ENCODE data around the gene KIF4A.
A peak's percentile ranks its signal among the peaks of the same experiment; 100 is the strongest.
"Not testable (repeated sequence)": the region's sequence is repeated elsewhere in the genome, so short reads cannot be mapped to it uniquely, and the experiment has no call there.

Gene KIF4A

DNA sequence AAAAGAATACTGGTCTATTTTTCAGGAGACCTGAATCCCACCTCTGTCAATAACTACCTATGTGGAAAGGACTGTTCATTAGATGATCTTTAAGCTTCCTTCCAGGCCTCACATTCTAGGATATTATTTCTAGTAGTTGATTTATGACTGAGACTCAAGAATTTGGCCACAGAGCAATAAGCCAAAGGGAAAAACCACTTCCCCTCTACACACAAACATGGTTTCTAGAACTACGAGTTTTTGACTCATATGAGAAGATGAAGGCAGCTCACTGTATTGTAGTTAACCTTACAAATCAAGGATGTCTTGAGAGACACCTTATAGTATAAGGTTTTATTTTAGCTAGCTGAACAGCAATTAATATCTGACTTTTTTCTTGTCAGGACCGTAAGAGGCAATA is 96.3 kb downstream of the KIF4A start:
- intact Hi-C loops (cut with DNase I): no loop called here
- no peak for DNase-seq

DNA sequence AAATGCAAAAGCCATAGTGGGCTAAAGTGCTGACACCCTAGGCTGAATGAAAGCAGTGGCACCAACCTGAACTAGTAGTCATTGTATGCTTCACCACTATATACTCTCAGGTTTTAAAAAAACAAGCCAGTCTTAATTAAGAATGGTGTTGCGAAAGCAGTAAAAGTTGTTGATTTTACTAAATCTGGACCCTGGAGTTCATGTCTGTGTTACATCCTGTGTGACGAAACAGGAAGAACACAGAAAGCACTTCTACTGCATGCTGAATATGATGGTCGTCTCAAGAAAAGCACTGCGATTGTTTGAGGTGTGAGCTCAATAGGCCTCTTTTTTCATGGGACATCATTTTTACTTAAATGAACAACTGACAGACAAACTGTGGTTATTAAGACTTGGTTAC is 109.0 kb downstream of the KIF4A start:
- no peak for DNase-seq
- intact Hi-C loops (cut with DNase I): no loop called here

DNA sequence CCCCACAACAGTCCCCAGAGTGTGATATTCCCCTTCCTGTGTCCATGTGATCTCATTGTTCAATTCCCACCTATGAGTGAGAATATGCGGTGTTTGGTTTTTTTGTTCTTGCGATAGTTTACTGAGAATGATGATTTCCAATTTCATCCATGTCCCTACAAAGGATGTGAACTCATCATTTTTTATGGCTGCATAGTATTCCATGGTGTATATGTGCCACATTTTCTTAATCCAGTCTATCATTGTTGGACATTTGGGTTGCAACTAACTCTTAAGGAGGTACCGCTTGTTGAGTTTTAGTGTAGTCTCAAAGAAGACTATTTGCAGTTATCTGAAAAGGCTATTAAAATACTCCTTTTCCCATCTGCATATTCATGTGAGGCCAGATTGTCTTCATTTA is 110.3 kb downstream of the KIF4A start:
- intact Hi-C loops (cut with DNase I); DNase-seq: not testable (repeated sequence)

DNA sequence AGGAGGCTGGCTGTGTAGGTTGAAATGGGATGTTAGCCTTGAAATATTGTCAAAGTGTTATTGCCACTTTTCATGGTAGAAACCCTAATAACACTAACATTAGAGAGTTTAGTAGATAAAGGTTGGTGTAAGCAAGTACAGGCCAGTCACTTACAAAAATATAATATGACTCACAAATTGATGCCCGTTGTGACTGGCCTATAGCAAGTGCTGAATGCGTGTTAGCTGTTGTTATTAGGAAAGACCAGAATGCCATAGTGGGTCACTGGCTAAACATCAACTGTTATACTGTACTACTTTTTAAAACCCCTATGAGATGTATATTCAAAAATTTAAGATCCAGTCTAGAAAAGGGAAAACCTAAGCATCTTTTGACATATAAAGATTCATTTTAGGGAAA is 112.8 kb downstream of the KIF4A start:
- no peak for DNase-seq
- intact Hi-C loops (cut with DNase I): no loop called here

DNA sequence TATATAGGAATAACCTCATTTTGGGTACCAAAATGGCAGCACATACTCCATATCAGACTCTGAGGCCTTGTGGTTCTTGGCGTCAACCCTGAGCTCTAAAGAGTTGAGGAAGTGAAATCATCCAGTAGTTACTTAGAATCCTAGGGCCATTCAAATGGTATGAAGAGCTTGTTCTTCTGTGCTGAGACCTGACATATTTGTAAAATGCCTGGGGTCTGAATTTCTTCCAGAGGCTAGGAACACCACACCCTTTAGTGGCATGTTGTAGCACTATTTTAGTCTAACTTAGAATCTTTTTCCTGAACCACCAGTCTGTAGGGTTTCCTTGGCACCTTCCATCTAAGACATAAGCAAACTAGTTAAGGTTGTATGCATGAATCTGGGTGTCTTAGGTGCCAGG is 115.1 kb downstream of the KIF4A start:
- intact Hi-C loops (cut with DNase I): no loop called here
- DNase-seq: no peak

DNA sequence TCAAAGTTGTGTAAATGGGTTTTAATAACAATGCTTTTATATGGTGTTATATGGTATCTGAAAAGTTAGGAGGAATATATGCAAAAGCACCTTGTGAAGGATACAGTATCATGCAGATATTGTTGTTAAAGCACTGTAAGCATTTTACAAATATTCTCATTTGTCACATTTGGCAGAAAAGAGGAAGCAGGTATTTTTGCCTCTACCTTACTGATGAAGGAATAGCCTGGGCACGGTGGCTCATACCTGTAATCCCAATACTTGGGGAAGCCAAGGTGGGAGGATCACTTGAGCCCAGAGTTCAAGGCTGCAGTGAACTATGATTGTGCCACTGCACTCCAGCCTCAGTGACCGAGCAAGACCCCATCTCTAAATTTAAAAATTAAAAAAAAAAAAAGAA is 121.0 kb downstream of the KIF4A start:
- DNase-seq: no peak
- intact Hi-C loops (cut with DNase I): no loop called here

DNA sequence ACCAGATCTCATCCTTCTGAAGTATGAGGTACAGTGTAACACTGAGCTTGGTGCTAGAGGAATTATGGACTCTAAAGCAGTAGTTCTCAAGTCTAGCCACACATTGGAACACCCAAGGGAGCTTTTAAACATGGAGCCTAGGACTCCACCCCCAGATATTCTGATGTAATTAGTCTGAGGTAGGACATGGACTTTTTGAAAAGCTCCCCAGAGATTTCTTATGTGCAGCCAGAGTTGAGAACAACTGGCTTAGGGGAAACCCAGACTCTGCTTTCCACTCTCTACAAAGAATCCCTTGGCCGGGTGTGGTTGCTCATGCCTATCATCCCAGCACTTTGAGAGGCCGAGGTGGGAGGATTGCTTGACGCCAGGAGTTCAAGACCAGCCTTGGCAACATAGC is 121.6 kb downstream of the KIF4A start:
- intact Hi-C loops (cut with DNase I): no loop called here
- no peak for DNase-seq

DNA sequence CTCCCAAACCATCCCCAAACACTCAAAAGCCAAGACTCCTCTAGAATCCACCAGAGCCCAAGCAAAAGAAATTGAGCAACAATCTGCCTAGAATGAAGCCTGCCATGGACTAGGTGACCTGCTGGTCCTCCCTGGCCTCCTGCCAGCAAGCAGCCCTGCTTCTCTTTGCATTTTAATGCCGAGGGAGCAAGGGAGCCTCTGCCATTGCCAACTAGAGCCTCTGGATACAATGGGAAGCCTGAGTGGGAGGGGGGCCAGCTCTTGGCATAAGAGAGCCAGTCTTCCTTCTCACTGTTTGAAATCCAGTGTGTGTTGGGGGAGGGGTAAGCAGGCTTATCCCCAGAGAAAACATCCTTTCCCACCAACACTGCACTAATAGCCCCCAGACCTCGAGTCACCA is 131.7 kb downstream of the KIF4A start:
- peak in 5 of 10 donors; percentile 8 to 89 (median 38) for DNase-seq
- intact Hi-C loops (cut with DNase I): no loop called here

DNA sequence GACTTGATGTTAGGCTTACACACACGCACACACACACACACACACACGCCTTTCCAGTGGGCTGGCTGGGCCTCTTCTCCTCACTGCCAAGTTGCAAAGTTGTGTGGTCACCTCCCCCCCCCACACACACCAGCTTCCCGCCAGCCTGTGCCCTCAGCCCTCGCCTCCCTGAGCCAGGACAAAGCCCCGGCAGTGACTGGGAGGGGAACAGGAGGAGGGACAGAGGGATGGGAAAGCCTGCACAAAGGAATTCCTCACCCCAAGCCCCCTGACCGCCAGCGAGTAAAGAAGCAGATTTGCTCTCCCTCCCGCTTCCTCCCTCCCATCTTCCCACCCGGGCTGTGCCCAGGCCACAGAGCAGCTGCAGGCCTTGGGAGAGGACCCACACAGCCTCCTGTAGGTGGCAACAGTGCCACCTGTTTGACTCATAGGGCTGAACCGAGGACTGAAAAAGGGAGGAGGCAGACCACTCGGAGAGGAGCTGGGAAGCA is 133.0 kb downstream of the KIF4A start, which contains the start of gene GDPD2:
Gene GDPD2 (plus strand): TSS at position 464 of the 491 bp plus-strand sequence. CDS start 1,671 bp downstream, outside the sequence.
- intact Hi-C loops (cut with DNase I): no loop called here
- peak in 1 of 10 donors; percentile 11 for DNase-seq

DNA sequence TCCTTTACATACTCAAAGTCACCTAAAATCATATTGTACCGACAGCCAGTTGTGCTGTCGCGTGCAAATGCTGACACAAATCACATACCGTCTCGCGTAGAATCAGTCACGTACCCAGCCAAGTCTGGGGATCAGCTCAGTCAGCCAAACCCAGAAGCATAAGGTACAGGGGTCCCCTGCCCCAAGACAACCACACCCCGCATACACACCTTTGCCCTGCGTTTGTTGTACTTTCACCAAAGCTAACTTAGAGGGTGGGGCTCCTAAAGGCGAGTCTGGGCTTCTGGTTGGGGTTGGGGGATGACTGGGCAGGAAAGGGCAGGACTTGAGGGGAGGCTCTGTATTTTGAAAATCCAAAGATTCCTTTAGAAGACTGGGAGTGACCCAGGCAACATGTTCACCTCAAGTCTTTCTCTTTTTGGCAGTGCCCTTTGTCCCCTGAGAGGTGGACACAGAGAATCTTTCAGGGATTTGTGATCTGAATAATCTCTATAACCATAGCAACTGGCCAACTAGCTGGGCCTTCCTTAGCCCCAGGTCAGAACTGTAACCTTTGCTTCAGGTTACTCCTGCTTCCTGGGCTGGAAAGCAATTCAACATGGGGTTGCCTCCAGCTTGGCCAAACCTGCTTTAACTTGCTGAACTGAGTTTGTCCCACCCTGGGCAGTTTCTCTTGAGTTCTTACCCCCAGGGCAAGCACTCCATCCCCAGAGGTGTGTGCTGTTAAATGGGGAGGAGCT is 134.2 kb downstream of the KIF4A start:
- no peak for DNase-seq
- intact Hi-C loops (cut with DNase I): no loop called here

DNA sequence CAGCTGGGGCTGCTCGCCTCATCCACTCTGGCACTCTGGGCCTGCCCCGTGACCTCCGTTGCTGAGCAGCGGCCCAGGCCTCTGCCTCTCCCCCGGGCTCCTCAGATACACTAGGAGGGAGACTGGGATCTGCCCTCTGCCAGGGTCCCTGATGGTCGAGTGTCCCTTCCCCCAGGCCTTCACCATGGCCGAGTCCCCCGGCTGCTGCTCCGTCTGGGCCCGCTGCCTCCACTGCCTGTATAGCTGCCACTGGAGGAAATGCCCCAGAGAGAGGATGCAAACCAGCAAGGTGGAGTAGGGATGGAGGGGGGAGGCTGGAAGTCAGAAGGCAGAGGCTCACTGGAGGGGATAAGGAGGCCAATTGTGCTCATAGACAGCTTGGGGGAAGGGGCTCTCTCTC is 134.9 kb downstream of the KIF4A start:
- intact Hi-C loops (cut with DNase I): no loop called here
- no peak for DNase-seq

DNA sequence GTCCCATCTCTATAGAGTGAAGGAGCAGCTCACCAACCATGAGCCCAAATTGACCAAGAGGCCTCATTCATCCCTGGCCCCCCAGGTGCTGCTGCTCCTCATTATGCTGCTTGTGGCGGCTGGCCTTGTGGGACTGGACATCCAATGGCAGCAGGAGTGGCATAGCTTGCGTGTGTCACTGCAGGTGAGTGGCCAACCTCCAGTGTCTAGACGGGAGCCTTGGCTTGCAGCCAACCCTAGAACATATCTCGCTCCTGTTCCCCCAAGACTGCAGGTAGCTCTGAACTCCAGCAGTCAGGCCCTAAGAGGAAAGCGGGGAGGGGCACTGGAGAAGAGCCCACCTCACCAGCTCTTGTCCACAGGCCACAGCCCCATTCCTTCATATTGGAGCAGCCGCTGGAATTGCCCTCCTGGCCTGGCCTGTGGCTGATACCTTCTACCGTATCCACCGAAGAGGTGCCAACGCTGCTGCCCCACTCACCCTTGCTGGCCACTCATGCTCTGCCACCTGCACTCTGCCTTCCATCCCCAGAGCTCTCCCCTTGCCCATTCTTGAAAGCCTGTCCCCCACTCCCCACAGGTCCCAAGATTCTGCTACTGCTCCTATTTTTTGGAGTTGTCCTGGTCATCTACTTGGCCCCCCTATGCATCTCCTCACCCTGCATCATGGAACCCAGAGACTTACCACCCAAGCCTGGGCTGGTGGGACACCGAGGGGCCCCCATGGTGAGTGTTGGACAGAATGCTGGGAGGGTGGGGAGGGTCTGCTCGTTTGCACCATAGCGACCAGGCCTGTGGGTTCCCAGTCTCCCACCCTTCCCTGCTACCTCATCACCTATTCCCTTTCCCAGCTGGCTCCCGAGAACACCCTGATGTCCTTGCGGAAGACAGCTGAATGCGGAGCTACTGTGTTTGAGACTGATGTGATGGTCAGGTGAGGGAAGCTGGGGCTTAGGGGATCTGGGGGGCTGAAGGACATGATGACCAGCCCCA is 136.7 kb downstream of the KIF4A start:
- intact Hi-C loops (cut with DNase I): no loop called here
- DNase-seq: no peak

DNA sequence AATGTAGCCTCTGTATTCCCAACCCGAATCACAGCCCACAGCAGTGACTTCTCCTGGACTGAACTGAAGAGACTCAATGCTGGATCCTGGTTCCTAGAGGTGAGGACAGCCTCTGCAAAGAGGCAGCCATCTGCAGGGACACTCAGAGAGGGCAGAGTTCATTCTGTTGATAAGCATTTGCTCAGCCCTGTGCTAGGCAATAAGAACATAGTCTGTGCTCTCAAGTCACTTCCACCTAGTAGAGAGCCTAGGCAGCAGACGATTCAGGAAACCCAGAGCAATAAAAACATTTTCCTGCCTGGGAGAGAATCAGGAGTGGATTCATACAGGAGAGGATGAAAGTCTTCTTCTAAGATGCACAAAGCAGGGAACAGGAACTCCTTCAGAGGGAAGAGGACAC is 137.5 kb downstream of the KIF4A start:
- no peak for DNase-seq
- intact Hi-C loops (cut with DNase I): no loop called here

DNA sequence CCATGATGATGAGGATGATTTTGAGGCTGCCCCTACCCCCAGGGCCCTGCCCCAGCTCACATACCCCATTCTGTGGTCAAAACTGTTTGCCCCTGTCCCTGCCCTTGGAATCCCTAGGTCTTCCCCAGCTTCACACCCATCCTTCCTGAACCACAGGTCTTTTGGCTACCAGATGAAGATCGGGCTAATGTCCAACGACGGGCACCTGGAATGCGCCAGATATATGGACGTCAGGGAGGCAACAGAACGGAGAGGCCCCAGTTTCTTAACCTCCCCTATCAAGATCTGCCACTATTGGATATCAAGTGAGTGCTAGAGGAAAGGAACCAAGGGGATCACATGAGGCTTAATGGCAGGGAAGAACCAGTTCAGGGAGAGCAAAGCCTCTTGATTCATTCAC is 139.9 kb downstream of the KIF4A start:
- intact Hi-C loops (cut with DNase I): no loop called here
- peak in 1 of 10 donors; percentile 4 for DNase-seq

DNA sequence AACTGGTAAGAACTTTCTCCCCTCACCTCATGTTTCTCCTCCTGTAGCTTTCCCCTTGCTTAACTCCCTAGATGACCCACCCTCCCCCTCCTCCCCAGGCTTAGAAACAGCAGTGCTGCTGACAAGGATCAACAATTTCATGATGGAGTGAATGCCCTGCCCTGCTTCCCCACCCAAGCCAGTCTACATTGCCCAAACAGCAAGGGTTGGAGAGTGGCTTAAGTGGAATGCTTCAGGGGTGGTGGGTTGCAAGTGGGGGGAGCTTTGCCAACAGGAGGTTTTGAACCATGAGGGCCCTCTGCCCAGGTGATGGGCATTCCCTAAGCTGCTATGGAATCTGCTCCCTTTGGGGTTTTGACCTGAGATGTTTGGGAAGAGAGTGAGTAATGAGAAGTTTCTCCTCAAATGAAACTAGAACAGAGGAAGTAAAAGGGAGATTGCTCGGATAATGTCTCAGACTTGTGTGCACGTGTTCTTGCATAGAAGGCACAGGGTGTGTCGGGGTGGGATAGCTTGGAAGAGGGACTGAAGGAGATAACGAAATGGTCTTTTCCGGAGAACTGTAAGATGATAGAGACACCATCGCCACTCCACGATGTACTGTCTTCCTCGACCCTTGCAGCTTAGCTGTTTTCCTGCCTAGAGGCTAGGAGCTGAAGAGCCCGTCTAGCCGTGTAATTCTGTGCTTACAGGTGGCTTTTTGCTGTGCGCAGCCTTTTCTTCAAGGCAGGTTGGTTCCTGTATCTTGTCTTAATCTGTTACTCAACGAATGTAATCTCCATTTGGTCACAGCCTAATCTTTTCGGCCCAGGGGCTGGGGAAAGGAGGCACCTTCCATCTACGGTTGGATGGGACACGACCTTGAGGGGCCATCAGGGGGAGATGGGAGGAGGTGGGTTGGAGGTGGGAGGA is 143.3 kb downstream of the KIF4A start:
- DNase-seq: no peak
- intact Hi-C loops (cut with DNase I): loop anchor here (2.0 kb wide), 1 partner anchor 300 kb away; the partner anchor contains the start of gene IGBP1

DNA sequence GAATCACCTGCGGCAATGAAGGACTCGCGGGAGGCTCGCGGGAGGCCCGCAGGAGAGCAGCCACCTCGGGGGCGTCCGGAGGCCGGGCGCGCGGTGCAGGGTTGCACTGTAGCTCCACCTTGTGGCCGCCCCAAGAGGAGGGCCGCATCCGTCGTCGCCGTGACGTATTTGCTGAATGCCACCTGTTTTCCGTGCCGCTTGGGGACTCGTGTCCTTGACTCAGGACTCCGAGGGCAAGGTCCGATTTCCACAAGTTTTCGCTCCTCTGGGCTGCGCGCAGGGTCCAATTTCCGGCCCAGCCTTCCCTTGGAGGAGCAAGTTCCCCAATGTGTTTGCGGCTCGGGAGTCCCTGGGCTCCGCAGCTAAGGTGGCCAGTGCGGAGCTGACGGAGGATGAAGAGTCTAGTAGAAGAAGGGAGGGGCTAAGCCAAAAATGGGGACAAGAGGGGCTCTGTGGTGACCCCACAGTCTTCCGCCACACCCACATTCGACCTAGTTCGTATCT is 144.0 kb downstream of the KIF4A start:
- intact Hi-C loops (cut with DNase I): loop anchor here (2.0 kb wide), 1 partner anchor 301 kb away; the partner anchor contains the start of gene IGBP1

DNA sequence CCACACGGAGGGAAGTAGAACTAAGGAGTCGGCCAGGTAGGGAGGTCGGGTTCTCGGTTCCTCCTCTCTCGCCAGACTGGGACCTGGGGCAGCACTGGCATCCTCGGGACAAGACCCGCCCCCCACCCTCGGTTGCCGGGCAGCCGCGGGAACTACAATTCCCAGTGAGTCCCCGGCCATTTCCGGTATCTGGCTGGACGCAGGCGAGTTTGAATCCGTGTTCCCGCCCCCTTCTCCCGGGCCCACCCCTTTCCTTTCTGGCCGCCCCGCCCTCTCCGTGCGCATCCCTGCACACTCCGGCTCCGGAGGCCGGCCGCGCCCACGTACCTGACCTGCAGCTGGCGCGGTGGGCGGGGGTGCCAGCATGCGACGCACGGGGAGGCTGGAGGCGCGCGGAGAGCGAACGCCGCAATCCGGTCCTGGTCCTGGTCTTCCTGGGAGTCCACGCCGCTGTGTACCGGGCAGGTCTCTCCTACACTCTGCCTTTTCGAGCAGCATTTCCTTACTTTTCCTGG is 144.5 kb downstream of the KIF4A start:
- intact Hi-C loops (cut with DNase I): no loop called here
- DNase-seq: peak; percentile 72 to 97 (median 86)

More for the DNA sequence above, 144.0 kb downstream of the KIF4A start:
- DNase-seq: peak in 9 of 10 donors; percentile 65 to 95 (median 73)

DNA sequence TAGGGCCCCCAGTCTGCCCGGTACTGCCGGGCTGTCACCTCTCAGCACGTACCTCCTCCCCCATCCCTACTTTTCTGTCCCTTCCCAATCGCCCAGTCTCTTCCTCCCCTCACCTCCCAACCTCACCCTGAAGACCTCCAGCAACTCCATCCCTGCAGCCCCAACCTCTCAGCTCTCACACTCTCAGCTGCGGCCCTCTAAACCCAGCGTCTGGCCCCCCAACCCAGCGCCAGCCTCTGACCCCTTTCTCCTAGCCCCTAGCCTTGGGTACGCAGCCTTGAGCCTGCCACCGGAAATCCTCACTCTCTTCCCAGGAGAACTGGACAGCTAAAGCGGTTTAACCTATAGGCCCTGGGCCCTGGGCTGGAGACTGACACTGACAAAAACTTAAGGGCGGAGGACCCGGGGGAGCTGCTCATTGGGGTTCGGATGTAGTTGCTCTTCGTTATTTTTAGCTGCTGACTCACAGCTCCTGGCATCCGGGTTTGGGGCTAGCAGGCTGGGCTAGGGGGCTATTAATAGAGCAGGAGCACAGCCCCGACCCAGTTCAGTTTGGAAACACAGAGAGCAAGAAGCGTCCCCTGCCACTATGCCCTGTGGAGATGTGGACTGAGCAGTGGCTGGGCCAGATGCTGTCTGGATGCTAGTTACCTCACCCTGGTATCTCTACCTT is 145.1 kb downstream of the KIF4A start:
- intact Hi-C loops (cut with DNase I): no loop called here

DNA sequence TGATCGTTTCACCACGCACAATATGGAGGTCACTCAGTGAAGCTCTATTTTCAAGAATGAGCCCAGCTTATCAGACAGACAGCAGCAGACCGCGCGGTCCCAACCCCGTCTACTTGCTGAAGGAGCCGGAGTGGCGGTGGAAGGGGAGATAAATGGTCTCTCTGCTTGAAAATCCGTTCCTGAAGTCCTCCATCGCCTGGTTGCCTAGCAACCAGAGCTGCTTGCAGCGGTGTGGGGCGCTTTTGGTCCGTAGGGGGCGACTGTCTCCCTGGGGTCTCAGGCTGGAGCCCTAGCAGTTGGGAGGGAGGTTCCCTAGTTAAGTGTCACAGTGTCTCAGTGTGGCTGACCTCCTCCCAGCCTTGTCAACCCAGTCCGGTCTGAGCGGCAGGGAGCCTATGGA is 146.4 kb downstream of the KIF4A start:
- intact Hi-C loops (cut with DNase I): no loop called here
- peak in 2 of 10 donors; percentile 15 to 86 for DNase-seq

More for the DNA sequence above, 145.1 kb downstream of the KIF4A start:
- DNase-seq: peak in 2 of 10 donors; percentile 11 to 54
